MM.1S (cell line): ENCODE measurements around the gene PSAT1.

Experiments used
- EZH2 ChIP-seq: fragments of 300-600 bp; sonication (generic); optimal IDR thresholded peaks from 2 replicates; pipeline ENCODE3; 2017; ENCODE audit warnings: low read depth, mild to moderate bottlenecking, antibody characterized with exemption, low read length, mixed read lengths
- EZH2phosphoT487 ChIP-seq: fragments of 300-600 bp; sonication (generic); IDR thresholded peaks from 2 replicates; pipeline ENCODE4 v1.6.1; 2018; ENCODE audit warnings: antibody characterized with exemption, low read length
- TF ChIP-seq, protein P1 (sequence below): fragments of 300-600 bp; sonication (generic); IDR thresholded peaks from 2 replicates; pipeline ENCODE4 v1.5.1; 2016; ENCODE audit warnings: antibody characterized with exemption, low read length, mixed read lengths

DNA sequence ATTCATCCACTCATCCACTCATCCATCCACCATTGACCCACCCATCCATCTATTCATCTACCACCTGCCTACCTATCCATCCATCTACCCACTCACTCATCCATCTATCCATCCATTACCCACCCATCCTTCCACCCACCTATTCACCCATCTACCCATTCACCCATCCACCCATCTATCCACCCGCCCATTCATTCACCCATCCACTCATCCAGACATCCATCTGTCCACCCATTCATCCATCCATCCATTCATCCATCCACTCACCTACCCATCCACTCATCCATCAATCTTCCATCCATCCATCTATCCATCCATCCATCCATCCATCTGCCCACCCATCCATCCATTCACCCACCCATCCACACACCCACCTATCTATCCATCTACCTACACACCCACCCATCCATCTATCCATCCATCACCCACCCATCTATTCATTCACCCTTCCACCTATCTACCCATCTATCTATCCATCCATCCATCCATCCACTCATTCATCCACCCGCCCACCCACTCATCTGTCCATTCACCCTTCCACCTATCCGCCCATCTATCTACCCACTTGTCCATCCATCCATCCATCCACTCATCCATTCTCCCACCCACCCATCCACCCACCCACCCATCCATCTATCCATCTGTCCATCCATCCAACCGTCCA lies 23.2 kb downstream of the PSAT1 start:
- TF ChIP-seq, protein P1, sequence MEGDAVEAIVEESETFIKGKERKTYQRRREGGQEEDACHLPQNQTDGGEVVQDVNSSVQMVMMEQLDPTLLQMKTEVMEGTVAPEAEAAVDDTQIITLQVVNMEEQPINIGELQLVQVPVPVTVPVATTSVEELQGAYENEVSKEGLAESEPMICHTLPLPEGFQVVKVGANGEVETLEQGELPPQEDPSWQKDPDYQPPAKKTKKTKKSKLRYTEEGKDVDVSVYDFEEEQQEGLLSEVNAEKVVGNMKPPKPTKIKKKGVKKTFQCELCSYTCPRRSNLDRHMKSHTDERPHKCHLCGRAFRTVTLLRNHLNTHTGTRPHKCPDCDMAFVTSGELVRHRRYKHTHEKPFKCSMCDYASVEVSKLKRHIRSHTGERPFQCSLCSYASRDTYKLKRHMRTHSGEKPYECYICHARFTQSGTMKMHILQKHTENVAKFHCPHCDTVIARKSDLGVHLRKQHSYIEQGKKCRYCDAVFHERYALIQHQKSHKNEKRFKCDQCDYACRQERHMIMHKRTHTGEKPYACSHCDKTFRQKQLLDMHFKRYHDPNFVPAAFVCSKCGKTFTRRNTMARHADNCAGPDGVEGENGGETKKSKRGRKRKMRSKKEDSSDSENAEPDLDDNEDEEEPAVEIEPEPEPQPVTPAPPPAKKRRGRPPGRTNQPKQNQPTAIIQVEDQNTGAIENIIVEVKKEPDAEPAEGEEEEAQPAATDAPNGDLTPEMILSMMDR: no peak
- TF ChIP-seq EZH2 (no peak), EZH2phosphoT487 (no peak)
